Panc1 (cell line): ENCODE measurements around the gene CEP135. TPM values are rescaled to one million over a fixed set of nuclear protein-coding genes. Genes with fewer than 3 reads are reported as not detected.

ENCODE experiments used
- ATAC-seq: fragments of 200-7000 bp; cut with Tn5 transposase; 2 replicates; pipeline ENCODE4 v1.9.1; 2020; ENCODE audit warnings: mild to moderate bottlenecking, moderate library complexity
- Bru-seq: library from RNA; stranded (reverse); fragments of 400-500 nt; gene quantifications from one replicate; lab custom pipeline; 2021; lab: Mats Ljungman, UMichigan
- BruChase-seq, 2 experiments: library from RNA; stranded (reverse); fragments of 400-500 nt; gene quantifications; one replicate each; lab custom pipeline; 2021; lab: Mats Ljungman, UMichigan
- BruUV-seq: library from RNA; stranded (reverse); fragments of 400-500 nt; replicated peaks from 2 replicates; lab custom pipeline; 2021; lab: Mats Ljungman, UMichigan
- CTCF ChIA-PET: fragments of 300-600 bp; sonication (Branson Sonifier 250); formaldehyde crosslinking; loops from one replicate; lab custom pipeline; 2022; ENCODE audit warnings: antibody characterized with exemption; lab: Charles Lee
- POLR2A ChIA-PET: fragments of 300-600 bp; sonication (Branson Sonifier 250); formaldehyde crosslinking; loops from one replicate; lab custom pipeline; 2022; ENCODE audit warnings: antibody characterized with exemption; lab: Charles Lee
- DNase-seq: peaks from one replicate; pipeline ENCODE4 v3.0.0-alpha.2; 2010; ENCODE audit warnings: low read depth, low spot score
- H3K27ac ChIP-seq: 2 replicates; pipeline ENCODE4 v1.5.1; 2011; ENCODE audit warnings: mild to moderate bottlenecking, low read length, inconsistent platforms
- H3K27me3 ChIP-seq: fragments of 200-500 bp; sonication (Bioruptor generic); 2 replicates; pipeline ENCODE4 v1.6.0; 2014; ENCODE audit warnings: low read length, inconsistent platforms; ENCODE audit not compliant: control insufficient read depth, insufficient read depth
- H3K36me3 ChIP-seq: fragments of 200-500 bp; sonication (Bioruptor generic); 2 replicates; pipeline ENCODE4 v1.5.1; 2014; ENCODE audit warnings: inconsistent platforms, mild to moderate bottlenecking, low read length, moderate library complexity; ENCODE audit not compliant: control insufficient read depth, insufficient read depth
- H3K4me1 ChIP-seq: 2 replicates; pipeline ENCODE4 v1.5.1; 2011; ENCODE audit warnings: inconsistent platforms, mild to moderate bottlenecking, low read length, moderate library complexity; ENCODE audit not compliant: control insufficient read depth, insufficient read depth
- H3K4me3 ChIP-seq, 2 experiments: 2 replicates each; pipeline ENCODE4 v1.5.1; 2011 to 2012; ENCODE audit warnings: low read depth in 2 of 2, low read length in 2 of 2, mild to moderate bottlenecking in 2 of 2, inconsistent platforms in 1 of 2, moderate library complexity in 1 of 2
- H3K9me3 ChIP-seq: fragments of 200-500 bp; sonication (Bioruptor generic); 2 replicates; pipeline ENCODE4 v1.5.1; 2014; ENCODE audit warnings: low read depth, mild to moderate bottlenecking, inconsistent platforms, low read length, moderate library complexity; ENCODE audit not compliant: control insufficient read depth, insufficient read depth
- CTCF ChIP-seq: fragments of 450-650 bp; IDR thresholded peaks from 2 replicates; pipeline ENCODE4 v1.5.1; 2017; ENCODE audit warnings: mild to moderate bottlenecking
- POLR2AphosphoS5 ChIP-seq: IDR thresholded peaks from 2 replicates; pipeline ENCODE4 v1.6.1; 2012; ENCODE audit warnings: mild to moderate bottlenecking, low read depth, low read length, moderate library complexity
- REST ChIP-seq, 2 experiments: IDR thresholded peaks; 2 replicates each; pipeline ENCODE4 v1.6.1; 2011 to 2012; ENCODE audit warnings: low read depth in 2 of 2, control low read depth in 1 of 2, low read length in 1 of 2, mild to moderate bottlenecking in 1 of 2, moderate library complexity in 1 of 2; ENCODE audit not compliant: insufficient read depth in 1 of 2
- SIN3A ChIP-seq: IDR thresholded peaks from 2 replicates; pipeline ENCODE4 v1.6.1; 2012; ENCODE audit warnings: low read depth, mild to moderate bottlenecking, low read length, moderate library complexity, borderline replicate concordance; ENCODE audit not compliant: insufficient read depth
- TCF7L2 ChIP-seq: IDR thresholded peaks from 2 replicates; pipeline ENCODE4 v1.6.1; 2011; ENCODE audit warnings: mild to moderate bottlenecking, low read depth, low read length, inconsistent platforms
- in situ Hi-C: cut with HindIII; loops from 2 replicates; pipeline ENCODE4 v1.10.0; 2016; ENCODE audit warnings: low sequenced_read_pairs, low pct_unique_long_range_greater_than_20kb
- intact Hi-C: fragments of 100-400 bp; cut with micrococcal nuclease; formaldehyde crosslinking; loops from one replicate; pipeline ENCODE4 v1.10.0; 2022; ENCODE audit not compliant: unreplicated experiment
- long read RNA-seq: library from polyadenylated mRNA; unstranded; transcript quantifications from one replicate; pipeline ENCODE4 v2.0.0, GENCODE V29; 2021; ENCODE audit not compliant: unreplicated experiment
- polyA plus RNA-seq: library from polyadenylated mRNA; unstranded; fragments of >200 nt; gene quantifications from one replicate; pipeline ENCODE4 v1.2.1, GENCODE V29; 2012; ENCODE audit warnings: missing spikeins; ENCODE audit not compliant: insufficient read length
- total RNA-seq: library from RNA; stranded (reverse); gene quantifications from one replicate; pipeline ENCODE4 v1.2.1, GENCODE V29; 2021; ENCODE audit not compliant: unreplicated experiment

The CEP135 gene
- total RNA-seq, result 9.5 TPM
- polyA plus RNA-seq, result 2.4 TPM
- Bru-seq, nascent RNA, result percentile 72 among the genes with signal in this experiment
- BruChase-seq, experiment 1, labeled RNA remaining after a 2-hour chase, result percentile 70 among the genes with signal in this experiment
- BruChase-seq, experiment 2, labeled RNA remaining after a 6-hour chase, result percentile 71 among the genes with signal in this experiment
- long read RNA-seq, full-length matches to known transcripts, result 5 of 18 reads
- long read RNA-seq, partial matches to known transcripts, result 6 of 18 reads
- long read RNA-seq, other reads (novel, unspliced or antisense), result 7 of 18 reads

DNA sequence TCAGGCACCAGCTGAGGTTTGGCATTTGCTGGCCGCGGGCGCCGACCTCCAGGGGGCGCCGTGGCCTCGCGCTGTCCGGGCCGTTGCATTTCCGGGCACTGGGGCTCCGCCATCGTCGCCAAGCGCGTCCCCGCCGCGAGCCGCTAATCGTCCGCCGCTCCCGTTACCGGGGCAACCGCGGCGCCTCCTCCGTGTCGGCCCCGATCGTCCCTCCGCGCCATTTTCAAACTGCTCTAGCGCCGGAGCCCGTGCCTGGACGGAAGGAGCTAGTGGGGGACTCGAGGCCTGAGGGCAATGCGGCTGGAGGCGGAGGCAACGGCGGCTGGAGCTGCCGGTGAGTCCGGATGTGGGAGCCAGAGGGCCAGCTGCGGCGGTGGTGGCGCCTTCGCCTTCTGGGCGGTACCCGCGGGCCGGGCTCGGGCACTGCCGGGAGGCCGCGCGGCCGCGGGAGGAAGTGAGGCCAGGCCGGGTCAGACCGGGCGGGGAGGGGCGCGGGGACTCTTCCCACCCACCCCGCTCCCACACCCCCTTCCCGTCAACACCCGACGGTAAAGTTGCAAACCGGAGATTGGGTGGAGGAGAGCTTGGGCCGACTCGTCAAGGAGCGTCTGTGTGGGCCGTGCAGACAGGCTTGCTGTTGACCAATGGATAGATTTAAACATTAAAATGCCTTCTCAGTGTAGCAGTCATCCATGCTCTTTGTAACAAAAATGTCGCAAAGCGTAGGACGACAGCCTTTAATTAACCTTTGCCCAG lies at the start of gene CEP135:
TSS of gene CEP135 (plus strand) at position 220 of the 756 bp plus-strand sequence. CDS start 3,186 bp downstream, outside the sequence.
- ATAC-seq, result peak; percentile 93
- BruUV-seq, result no TSS peak
- H3K27me3 ChIP-seq, result no peaks in the 10 kb centered on the region
- H3K36me3 ChIP-seq, result peaks cover 2% of the 10 kb centered on the region
- ChIA-PET POLR2A (interaction anchor here (0.6 to 0.9 kb wide), 4 partner anchors 12 to 491 kb away, joined by 3 to 5 read pairs (median 3); partner anchors contain the start of gene AASDH), CTCF (interaction anchor here (0.5 to 0.9 kb wide), 4 partner anchors 29 to 496 kb away, joined by 3 to 5 read pairs (median 3); no protein-coding TSS in a partner anchor)
- no peaks in the 10 kb centered on the region for H3K9me3 ChIP-seq
- in situ Hi-C loops, result no loop called here
- TF ChIP-seq POLR2AphosphoS5, result peak; percentile 72
- 0 out of 4 replicates have a peak, but pooled peaks of 1 of the 2 experiments have one; percentile 18 for TF ChIP-seq REST (IDR thresholded peaks at IDR 0.05; ENCODE audit: insufficient read depth in 1 of 2, low read depth in 2 of 2, low read length in 1 of 2)
- peak; percentile 92 for TF ChIP-seq CTCF
- peak; percentile 89; the same call in 1 of the 2 replicates for TF ChIP-seq SIN3A
- TF ChIP-seq TCF7L2, result no peak
- peak; percentile 61 for DNase-seq
- H3K4me3 ChIP-seq, result peak within 1 kb of the TSS; percentile 60 to 90
- H3K4me1 ChIP-seq, result peaks cover 15% of the 10 kb centered on the region
- H3K27ac ChIP-seq, result peak within 1 kb of the TSS; percentile 88
- intact Hi-C loops, result loop anchor here (5.0 kb wide), 1 partner anchor 353 kb away; no protein-coding TSS in a partner anchor

DNA sequence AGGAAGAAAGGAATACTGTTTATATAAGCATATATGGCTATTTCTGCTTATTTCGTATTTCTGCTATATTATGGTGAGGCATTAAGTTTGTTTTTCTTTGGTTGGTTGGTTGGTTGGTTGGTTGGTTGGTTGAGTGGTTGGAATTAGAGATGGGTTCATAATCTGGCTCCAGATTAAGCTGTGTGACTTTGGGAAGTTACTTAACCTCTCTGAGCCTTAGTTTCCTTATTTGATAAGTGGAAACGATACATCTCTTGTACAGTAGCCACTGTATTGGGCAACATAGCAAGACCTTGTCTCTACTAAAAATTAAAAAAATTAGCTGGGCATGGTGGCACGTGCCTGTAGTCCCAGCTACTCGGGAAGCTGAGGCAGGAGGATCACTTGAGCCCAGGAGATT lies 46.1 kb upstream of the CEP135 start:
- no peak overlapping the region for H3K27ac ChIP-seq
- no peaks in the 10 kb centered on the region for H3K9me3 ChIP-seq
- H3K4me3 ChIP-seq, result no peak overlapping the region
- ChIA-PET POLR2A (no interaction called here), CTCF (no interaction called here)
- no peaks in the 10 kb centered on the region for H3K4me1 ChIP-seq
- intact Hi-C loops, result no loop called here
- no TSS peak for BruUV-seq
- no peak for ATAC-seq
- H3K27me3 ChIP-seq, result no peaks in the 10 kb centered on the region
- peaks cover 4% of the 10 kb centered on the region; the same call in 1 of the 2 replicates for H3K36me3 ChIP-seq
- in situ Hi-C loops, result no loop called here
- no peak for TF ChIP-seq REST (IDR thresholded peaks at IDR 0.05; ENCODE audit: insufficient read depth in 1 of 2, low read depth in 2 of 2, low read length in 1 of 2)
- TF ChIP-seq CTCF, result no peak
- TF ChIP-seq TCF7L2, result no peak
- no peak for TF ChIP-seq SIN3A
- no peak for TF ChIP-seq POLR2AphosphoS5
- DNase-seq, result no peak
